K562 (cell line): ENCODE data around the gene ACTR3. TPM values are rescaled to one million over a fixed set of nuclear protein-coding genes. Genes with fewer than 3 reads are reported as not detected.
A peak's percentile ranks its signal among the peaks of the same experiment; 100 is the strongest.

Experiments
- ATAC-seq: fragments of 200-7000 bp; cut with Tn5 transposase; 3 replicates; pipeline ENCODE4 v1.9.1; 2020; ENCODE audit warnings: moderate library complexity
- BruUV-seq: library from RNA; stranded (reverse); fragments of 400-500 nt; replicated peaks from 2 replicates; lab custom pipeline; 2021; lab: Mats Ljungman, UMichigan
- CTCF ChIA-PET: fragments of 300-600 bp; formaldehyde crosslinking; extraction: SDS; loops from one replicate; lab custom pipeline; 2021; ENCODE audit warnings: low intra/inter-chr PET ratio; lab: Yijun Ruan, JAX
- POLR2A ChIA-PET: fragments of 300-600, 350-650 bp; sonication (Branson Sonifier 250); formaldehyde crosslinking; extraction: SDS; loops from one replicate; lab custom pipeline; 2021; ENCODE audit warnings: antibody characterized with exemption, inconsistent platforms; lab: Yijun Ruan, JAX
- DNase-seq, 4 experiments: peaks; one replicate each; pipeline versions ENCODE4 v3.0.0 to v3.0.0-alpha.2; 2011 to 2018; ENCODE audit warnings: low spot score in 3 of 4, mixed read lengths in 3 of 4; ENCODE audit errors: extremely low read depth in 1 of 4
- FAIRE-seq: peaks from 2 replicates; lab custom pipeline; 2011; peaks lifted over from hg19 to GRCh38; lab: Jason Lieb, UNC
- H2AFZ ChIP-seq: 2 replicates; pipeline ENCODE4 v1.6.0; 2011; ENCODE audit warnings: low read depth, low read length, control low read depth, inconsistent platforms
- H3K27ac ChIP-seq: fragments of 200-600 bp; 3 replicates; pipeline ENCODE4 v1.8.0; 2011; ENCODE audit warnings: low read depth, mild to moderate bottlenecking, control low read depth, inconsistent platforms, low read length, moderate library complexity, mixed read lengths; ENCODE audit errors: extremely low read depth
- H3K27me3 ChIP-seq, 2 experiments: fragments of 300-600 bp in 1 of 2; 2 replicates in 1 of 2; 3 replicates in 1 of 2; pipeline versions ENCODE4 v1.6.0 to v1.8.0; 2011; ENCODE audit warnings: inconsistent platforms in 2 of 2, low read length in 2 of 2, mild to moderate bottlenecking in 1 of 2, mixed read lengths in 1 of 2, moderate library complexity in 1 of 2; ENCODE audit not compliant: control insufficient read depth in 2 of 2, insufficient read depth in 2 of 2
- H3K36me3 ChIP-seq: fragments of 300-600 bp; 3 replicates; pipeline ENCODE4 v1.8.0; 2011; ENCODE audit warnings: mild to moderate bottlenecking, low read length, inconsistent platforms; ENCODE audit not compliant: control insufficient read depth, insufficient read depth
- H3K4me1 ChIP-seq, 2 experiments: fragments of 200-600 bp in 1 of 2; replicated peaks in 1 of 2; 2 replicates in 1 of 2; 3 replicates in 1 of 2; pipeline versions ENCODE4 v1.5.1 to v1.8.0; 2011; ENCODE audit warnings: inconsistent platforms in 2 of 2, low read length in 2 of 2, mild to moderate bottlenecking in 1 of 2, mixed read lengths in 1 of 2, moderate library complexity in 1 of 2; ENCODE audit not compliant: control insufficient read depth in 2 of 2, insufficient read depth in 2 of 2
- H3K4me2 ChIP-seq: 2 replicates; pipeline ENCODE4 v1.6.1; 2011; ENCODE audit warnings: low read length, control low read depth, inconsistent platforms, mixed read lengths; ENCODE audit not compliant: insufficient read depth
- H3K4me3 ChIP-seq: fragments of 200-600 bp; sonication (generic), shearing (Covaris generic); 2 replicates; pipeline ENCODE4 v1.5.1; 2016; ENCODE audit warnings: control low read depth, inconsistent platforms
- H3K79me2 ChIP-seq: fragments of 200-600 bp; 3 replicates; pipeline ENCODE4 v1.8.0; 2011; ENCODE audit warnings: low read length, inconsistent platforms; ENCODE audit not compliant: control insufficient read depth, insufficient read depth
- H3K9ac ChIP-seq, 2 experiments: 2 replicates each; pipeline versions ENCODE4 v1.6.0 to v1.6.1; 2011; ENCODE audit warnings: low read depth in 2 of 2, low read length in 2 of 2, control low read depth in 1 of 2, inconsistent platforms in 1 of 2, mild to moderate bottlenecking in 1 of 2, mixed read lengths in 1 of 2; ENCODE audit not compliant: insufficient read depth in 1 of 2
- H3K9me1 ChIP-seq: one replicate; pipeline ENCODE4 v1.6.0; 2011; ENCODE audit warnings: inconsistent platforms, mild to moderate bottlenecking, low read length, moderate library complexity; ENCODE audit not compliant: control insufficient read depth, insufficient read depth
- H3K9me3 ChIP-seq: replicated peaks from 2 replicates; pipeline ENCODE4 v1.5.1; 2011; ENCODE audit warnings: low read depth, low read length, inconsistent platforms; ENCODE audit not compliant: control insufficient read depth, insufficient read depth
- H4K20me1 ChIP-seq: replicated peaks from 2 replicates; pipeline ENCODE4 v1.6.1; 2011; ENCODE audit warnings: low read length, inconsistent platforms, mixed read lengths; ENCODE audit not compliant: control insufficient read depth, insufficient read depth
- GTF2E2 ChIP-seq: fragments of 200-800 bp; sonication (Bioruptor generic); IDR thresholded peaks from 2 replicates; pipeline ENCODE4 v1.6.1; 2016; ENCODE audit warnings: missing genetic modification characterization, missing compliant biosample characterization
- NFIC ChIP-seq: fragments of 450-650 bp; IDR thresholded peaks from 2 replicates; pipeline ENCODE4 v1.6.1; 2017; ENCODE audit warnings: mild to moderate bottlenecking, inconsistent platforms
- PHF21A ChIP-seq: fragments of 450-650 bp; IDR thresholded peaks from 2 replicates; pipeline ENCODE4 v1.6.1; 2017; ENCODE audit warnings: low read depth, borderline replicate concordance
- ZNF274 ChIP-seq: IDR thresholded peaks from 2 replicates; pipeline ENCODE4 v1.6.1; 2011; ENCODE audit warnings: low read depth, mild to moderate bottlenecking, low read length, moderate library complexity, borderline replicate concordance
- WGBS: fragments of 100-300 bp; shearing (Covaris generic); methylation state at CpG from one replicate; pipeline ENCODE4 v1.1.6; 2016; ENCODE audit warnings: low coverage, mixed read lengths; ENCODE audit not compliant: insufficient coverage; ENCODE audit errors: missing lambda C conversion rate; 5-methylcytosine and 5-hydroxymethylcytosine counted together
- in situ Hi-C: fragments of 300-500 bp; cut with MboI; formaldehyde crosslinking; loops from 4 replicates; pipeline ENCODE4 v1.15.0; 2018; ENCODE audit warnings: inconsistent platforms, mixed read lengths
- intact Hi-C: fragments of 100-400 bp; cut with micrococcal nuclease; formaldehyde crosslinking; loops from 2 replicates; pipeline ENCODE4 v1.14.2; 2022
- polyA plus RNA-seq, 8 experiments: library from polyadenylated mRNA; depleted of rRNA in 4 of 8; stranded (reverse) in 5 of 8; unstranded in 3 of 8; fragments of >200 nt; fragmentation: Nextera tagmentation in 2 of 8; fragmentation: Illumina TruSeq in 1 of 8; extraction: Ambion mirVana in 2 of 8; extraction: Trizol in 1 of 8; gene quantifications; 2 replicates each; pipeline versions ENCODE4 v1.2.1 to v1.2.3, GENCODE V29; 2011 to 2014; ENCODE audit warnings: inconsistent platforms in 1 of 8, missing spikeins in 1 of 8
- total RNA-seq, 7 experiments: library from RNA; depleted of rRNA in 6 of 7; stranded (reverse); fragments of >200 nt in 6 of 7; fragmentation: Illumina TruSeq in 2 of 7; extraction: Trizol in 2 of 7; gene quantifications; 2 replicates each; pipeline versions ENCODE4 v1.2.1 to v1.2.3, GENCODE V29; 2011 to 2021; ENCODE audit warnings: low replicate concordance in 1 of 7
- TF ChIP-seq, protein P1 (sequence below), 2 experiments: fragments of 450-650 bp; formaldehyde crosslinking in 1 of 2; IDR thresholded peaks; 2 replicates each; pipeline versions ENCODE4 v1.4.0 to v1.6.1; 2014 to 2020; ENCODE audit warnings: mild to moderate bottlenecking in 2 of 2, borderline replicate concordance in 1 of 2, low read depth in 1 of 2

Gene ACTR3
- total and polyA plus RNA-seq, 9 of the 15 experiments (the other 6 are each of a cell fraction or from before 2014, with no cell fraction given): 49.0 to 354 (median 249) TPM

DNA sequence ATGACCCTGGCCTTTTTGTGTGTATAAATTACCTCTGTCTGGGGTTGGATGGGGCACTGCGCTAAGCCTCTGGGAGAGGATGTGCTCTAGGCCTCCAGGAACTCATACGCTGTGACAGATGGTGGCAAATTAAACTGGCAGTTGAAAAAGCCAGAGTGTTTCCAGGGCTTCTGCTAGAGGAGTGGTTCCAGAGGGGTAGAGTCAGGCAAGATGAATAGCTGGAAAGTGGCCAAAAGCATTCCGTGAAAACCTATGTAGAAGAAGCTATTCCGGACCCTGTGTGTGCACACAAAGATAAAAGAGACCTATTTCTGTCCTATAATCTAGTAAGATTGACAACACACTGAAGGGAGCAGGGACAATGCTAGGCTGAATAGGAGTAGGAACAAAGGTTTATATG lies 84.8 kb downstream of the ACTR3 start:
- Histone ChIP-seq H2AFZ (no peak overlapping the region), H3K4me1 (no peaks in the 10 kb centered on the region; a peak in 1 of 5 replicates), H3K9me3 (no peaks in the 10 kb centered on the region), H3K27me3 (no peaks in the 10 kb centered on the region), H3K27ac (no peak overlapping the region), H3K9me1 (no peaks in the 10 kb centered on the region), H3K36me3 (no peaks in the 10 kb centered on the region), H3K79me2 (no peaks in the 10 kb centered on the region), H3K9ac (no peak overlapping the region), H3K4me3 (no peak overlapping the region), H3K4me2 (no peak overlapping the region), H4K20me1 (no peaks in the 10 kb centered on the region)
- WGBS: 51% methylated on average over 4 of the region's 4 CpGs
- TF ChIP-seq PHF21A (no peak), ZNF274 (no peak), GTF2E2 (tag) (no peak), NFIC (peak; percentile 36; the same call in 1 of the 2 replicates)
- TF ChIP-seq, protein P1, sequence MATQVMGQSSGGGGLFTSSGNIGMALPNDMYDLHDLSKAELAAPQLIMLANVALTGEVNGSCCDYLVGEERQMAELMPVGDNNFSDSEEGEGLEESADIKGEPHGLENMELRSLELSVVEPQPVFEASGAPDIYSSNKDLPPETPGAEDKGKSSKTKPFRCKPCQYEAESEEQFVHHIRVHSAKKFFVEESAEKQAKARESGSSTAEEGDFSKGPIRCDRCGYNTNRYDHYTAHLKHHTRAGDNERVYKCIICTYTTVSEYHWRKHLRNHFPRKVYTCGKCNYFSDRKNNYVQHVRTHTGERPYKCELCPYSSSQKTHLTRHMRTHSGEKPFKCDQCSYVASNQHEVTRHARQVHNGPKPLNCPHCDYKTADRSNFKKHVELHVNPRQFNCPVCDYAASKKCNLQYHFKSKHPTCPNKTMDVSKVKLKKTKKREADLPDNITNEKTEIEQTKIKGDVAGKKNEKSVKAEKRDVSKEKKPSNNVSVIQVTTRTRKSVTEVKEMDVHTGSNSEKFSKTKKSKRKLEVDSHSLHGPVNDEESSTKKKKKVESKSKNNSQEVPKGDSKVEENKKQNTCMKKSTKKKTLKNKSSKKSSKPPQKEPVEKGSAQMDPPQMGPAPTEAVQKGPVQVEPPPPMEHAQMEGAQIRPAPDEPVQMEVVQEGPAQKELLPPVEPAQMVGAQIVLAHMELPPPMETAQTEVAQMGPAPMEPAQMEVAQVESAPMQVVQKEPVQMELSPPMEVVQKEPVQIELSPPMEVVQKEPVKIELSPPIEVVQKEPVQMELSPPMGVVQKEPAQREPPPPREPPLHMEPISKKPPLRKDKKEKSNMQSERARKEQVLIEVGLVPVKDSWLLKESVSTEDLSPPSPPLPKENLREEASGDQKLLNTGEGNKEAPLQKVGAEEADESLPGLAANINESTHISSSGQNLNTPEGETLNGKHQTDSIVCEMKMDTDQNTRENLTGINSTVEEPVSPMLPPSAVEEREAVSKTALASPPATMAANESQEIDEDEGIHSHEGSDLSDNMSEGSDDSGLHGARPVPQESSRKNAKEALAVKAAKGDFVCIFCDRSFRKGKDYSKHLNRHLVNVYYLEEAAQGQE (IDR thresholded peaks at IDR 0.05; ENCODE audit: borderline replicate concordance): no peak
- TF ChIP-seq, protein P1 (CRISPR knock-in tag; IDR thresholded peaks at IDR 0.05; ENCODE audit: low read depth): no peak
- FAIRE-seq: no peak
- ChIA-PET POLR2A (no interaction called here), CTCF (interaction anchor here (0.6 kb wide), 1 partner anchor 1753 kb away, joined by 3 read pairs; no protein-coding TSS in a partner anchor)
- in situ Hi-C loops (no loop called here), intact Hi-C loops (no loop called here)
- no TSS peak for BruUV-seq
- ATAC-seq: no peak
- DNase-seq: no peak
